Kidney (tissue), 14 donors: ENCODE results near the gene HOXA10. TPM values are rescaled to one million over a fixed set of nuclear protein-coding genes. Genes with fewer than 3 reads are reported as not detected.

Source experiments
- DNase-seq, 5 donors: peaks; one replicate each; pipeline ENCODE4 v3.0.0-alpha.2; 2013 to 2020
- FAIRE-seq: peaks from 2 replicates; lab custom pipeline; 2012; peaks lifted over from hg19 to GRCh38; lab: Jason Lieb, UNC
- H3K27ac ChIP-seq, 2 donors: one replicate each; pipeline ENCODE4 v1.7.0; 2013; ENCODE audit warnings: low read depth in 2 of 2, low read length in 2 of 2, inconsistent platforms in 1 of 2
- H3K27me3 ChIP-seq: one replicate; pipeline ENCODE4 v1.7.1; 2013; ENCODE audit warnings: low read length, inconsistent platforms; ENCODE audit not compliant: control insufficient read depth, insufficient read depth
- H3K36me3 ChIP-seq, 3 donors: one replicate each; pipeline versions ENCODE4 v1.7.0 to v1.7.1; 2013; ENCODE audit warnings: low read length in 3 of 3, control low read depth in 1 of 3, inconsistent platforms in 1 of 3; ENCODE audit not compliant: insufficient read depth in 3 of 3, control insufficient read depth in 2 of 3
- H3K4me1 ChIP-seq, 3 donors: one replicate each; pipeline versions ENCODE4 v1.7.0 to v1.7.1; 2013; ENCODE audit warnings: low read length in 3 of 3, inconsistent platforms in 1 of 3, low read depth in 1 of 3; ENCODE audit not compliant: control insufficient read depth in 2 of 3, insufficient read depth in 2 of 3
- H3K4me3 ChIP-seq, 3 donors: one replicate each; pipeline versions ENCODE4 v1.7.0 to v1.8.1; 2013; ENCODE audit warnings: low read length in 3 of 3, control low read depth in 1 of 3, inconsistent platforms in 1 of 3
- H3K9ac ChIP-seq, 3 donors: one replicate each; pipeline versions ENCODE4 v1.7.0 to v1.7.1; 2013; ENCODE audit warnings: low read length in 3 of 3, control low read depth in 1 of 3, inconsistent platforms in 1 of 3
- H3K9me3 ChIP-seq, 3 donors: one replicate each; pipeline versions ENCODE4 v1.7.0 to v1.7.1; 2013; ENCODE audit warnings: low read length in 3 of 3, control low read depth in 1 of 3, inconsistent platforms in 1 of 3; ENCODE audit not compliant: control insufficient read depth in 2 of 3, insufficient read depth in 1 of 3
- intact Hi-C: fragments of 100-400 bp; cut with DNase I; formaldehyde crosslinking; loops from one replicate; pipeline ENCODE4 v1.11.1; 2022
- polyA plus RNA-seq: library from polyadenylated mRNA; stranded (reverse); fragments of 350-450 nt; fragmentation: Illumina TruSeq; extraction: RNeasy Lipid Tissue Mini Kit (QIAGEN cat#74804); gene quantifications from one replicate; pipeline ENCODE4 v1.2.3, GENCODE V29; 2014; ENCODE audit warnings: low read depth, low replicate concordance; ENCODE audit not compliant: insufficient read depth
- total RNA-seq: library from RNA; stranded (reverse); fragmentation: NEBNext Ultra II Directional; extraction: Animal tissue kit (Norgen Biotek cat#: 25700); gene quantifications from one replicate; pipeline ENCODE4 v1.2.1, GENCODE V29; 2021
- TF ChIP-seq, protein P1 (sequence below): IDR thresholded peaks from 3 replicates; pipeline ENCODE4 v1.5.1; 2012; ENCODE audit warnings: mild to moderate bottlenecking, moderate library complexity, borderline replicate concordance; ENCODE audit not compliant: insufficient read depth; ENCODE audit errors: extremely low read depth
- donor health status: control.
- donor health status: control.
- donor health status: control.
- donor health status: control.
- donor health status: control.
- donor health status: DM: yes; HTN: yes; CAD: no.
- donor health status: Normal renal cell carcinoma (clear cell type).

Gene HOXA10
- total and polyA plus RNA-seq, 2 donors from 2014 or later = 16.3 to 17.9 TPM

DNA sequence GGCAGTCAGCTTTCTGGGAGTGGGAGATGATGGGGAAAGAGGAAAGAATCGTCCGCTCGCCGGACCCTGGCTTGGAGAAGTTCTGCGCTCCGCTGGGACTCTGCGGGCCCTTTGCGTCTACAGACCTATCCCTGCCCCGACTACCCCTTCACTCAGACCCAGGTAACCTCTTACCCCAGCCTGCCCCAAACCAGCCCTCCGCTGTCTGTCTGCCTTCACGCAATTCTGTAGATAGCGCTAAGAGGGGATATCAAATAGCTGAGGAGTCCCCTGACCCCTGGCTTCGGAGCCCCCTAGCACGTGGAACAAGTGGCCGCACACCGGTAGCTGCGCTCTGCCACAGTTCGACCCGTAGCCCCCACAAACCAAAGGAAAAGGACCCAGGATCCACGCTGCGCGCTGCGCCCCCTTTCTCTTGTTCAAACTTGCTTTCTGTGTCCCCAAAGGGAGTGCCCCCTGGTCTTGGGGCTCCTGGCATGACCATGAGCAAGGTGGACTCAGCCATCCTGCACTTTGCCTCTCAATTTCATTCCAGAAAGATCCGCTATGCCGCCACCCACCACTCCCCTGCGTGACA, 50.6 kb downstream of the HOXA10 start:
- Histone ChIP-seq H3K4me1 (peaks cover 37 to 51% (median 37%) of the 10 kb centered on the region in 3 donors), H3K27ac (peak overlapping the region; percentile 88), H3K4me3 (peak overlapping the region; percentile 59 to 75 (median 70)), H3K9ac (peak overlapping the region; percentile 64 to 84 (median 81)), H3K36me3 (peaks cover 0 to under 1% (median 0%) of the 10 kb centered on the region in 3 donors), H3K9me3 (no peaks in the 10 kb centered on the region), H3K27me3 (no peaks in the 10 kb centered on the region)
- TF ChIP-seq, protein P1, sequence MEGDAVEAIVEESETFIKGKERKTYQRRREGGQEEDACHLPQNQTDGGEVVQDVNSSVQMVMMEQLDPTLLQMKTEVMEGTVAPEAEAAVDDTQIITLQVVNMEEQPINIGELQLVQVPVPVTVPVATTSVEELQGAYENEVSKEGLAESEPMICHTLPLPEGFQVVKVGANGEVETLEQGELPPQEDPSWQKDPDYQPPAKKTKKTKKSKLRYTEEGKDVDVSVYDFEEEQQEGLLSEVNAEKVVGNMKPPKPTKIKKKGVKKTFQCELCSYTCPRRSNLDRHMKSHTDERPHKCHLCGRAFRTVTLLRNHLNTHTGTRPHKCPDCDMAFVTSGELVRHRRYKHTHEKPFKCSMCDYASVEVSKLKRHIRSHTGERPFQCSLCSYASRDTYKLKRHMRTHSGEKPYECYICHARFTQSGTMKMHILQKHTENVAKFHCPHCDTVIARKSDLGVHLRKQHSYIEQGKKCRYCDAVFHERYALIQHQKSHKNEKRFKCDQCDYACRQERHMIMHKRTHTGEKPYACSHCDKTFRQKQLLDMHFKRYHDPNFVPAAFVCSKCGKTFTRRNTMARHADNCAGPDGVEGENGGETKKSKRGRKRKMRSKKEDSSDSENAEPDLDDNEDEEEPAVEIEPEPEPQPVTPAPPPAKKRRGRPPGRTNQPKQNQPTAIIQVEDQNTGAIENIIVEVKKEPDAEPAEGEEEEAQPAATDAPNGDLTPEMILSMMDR = no peak
- FAIRE-seq = no peak
- intact Hi-C loops = no loop called here
- DNase-seq = peak in 3 of 5 donors; percentile 37 to 74 (median 58)

DNA sequence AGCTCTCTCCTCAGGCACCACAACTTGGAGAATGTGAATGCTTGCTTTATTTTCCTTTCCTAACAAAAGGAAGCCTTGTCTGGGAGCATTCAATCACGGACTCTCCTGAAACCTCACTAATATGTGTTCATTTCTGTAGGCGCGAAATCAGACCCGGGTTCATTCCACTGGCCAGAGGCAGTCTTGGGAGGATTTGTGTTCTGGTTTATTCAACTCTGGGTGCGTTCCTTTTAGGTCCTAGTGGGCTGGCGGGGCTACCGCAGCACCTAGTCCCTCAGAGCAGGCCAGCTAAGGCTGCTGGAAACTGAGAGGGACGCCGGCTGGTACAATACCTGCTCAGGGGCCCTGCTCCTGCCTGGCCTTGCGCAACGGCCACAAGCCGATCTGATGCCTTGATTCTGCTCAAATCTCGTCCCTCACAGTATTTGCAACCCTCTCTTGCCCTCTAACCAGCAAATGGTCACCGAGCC, 51.1 kb downstream of the HOXA10 start:
- H3K9me3 ChIP-seq = no peaks in the 10 kb centered on the region
- FAIRE-seq (no peak), DNase-seq (peak in 4 of 5 donors; percentile 60 to 76 (median 70))
- peak overlapping the region; percentile 61 to 84 (median 81) for H3K9ac ChIP-seq
- no peaks in the 10 kb centered on the region for H3K27me3 ChIP-seq
- TF ChIP-seq, protein P1 = no peak
- peaks cover 39 to 55% (median 41%) of the 10 kb centered on the region in 3 donors for H3K4me1 ChIP-seq
- intact Hi-C loops = no loop called here
- H3K36me3 ChIP-seq = no peaks in the 10 kb centered on the region
- peak overlapping the region; percentile 59 to 75 (median 70) for H3K4me3 ChIP-seq
- peak overlapping the region; percentile 88 for H3K27ac ChIP-seq

DNA sequence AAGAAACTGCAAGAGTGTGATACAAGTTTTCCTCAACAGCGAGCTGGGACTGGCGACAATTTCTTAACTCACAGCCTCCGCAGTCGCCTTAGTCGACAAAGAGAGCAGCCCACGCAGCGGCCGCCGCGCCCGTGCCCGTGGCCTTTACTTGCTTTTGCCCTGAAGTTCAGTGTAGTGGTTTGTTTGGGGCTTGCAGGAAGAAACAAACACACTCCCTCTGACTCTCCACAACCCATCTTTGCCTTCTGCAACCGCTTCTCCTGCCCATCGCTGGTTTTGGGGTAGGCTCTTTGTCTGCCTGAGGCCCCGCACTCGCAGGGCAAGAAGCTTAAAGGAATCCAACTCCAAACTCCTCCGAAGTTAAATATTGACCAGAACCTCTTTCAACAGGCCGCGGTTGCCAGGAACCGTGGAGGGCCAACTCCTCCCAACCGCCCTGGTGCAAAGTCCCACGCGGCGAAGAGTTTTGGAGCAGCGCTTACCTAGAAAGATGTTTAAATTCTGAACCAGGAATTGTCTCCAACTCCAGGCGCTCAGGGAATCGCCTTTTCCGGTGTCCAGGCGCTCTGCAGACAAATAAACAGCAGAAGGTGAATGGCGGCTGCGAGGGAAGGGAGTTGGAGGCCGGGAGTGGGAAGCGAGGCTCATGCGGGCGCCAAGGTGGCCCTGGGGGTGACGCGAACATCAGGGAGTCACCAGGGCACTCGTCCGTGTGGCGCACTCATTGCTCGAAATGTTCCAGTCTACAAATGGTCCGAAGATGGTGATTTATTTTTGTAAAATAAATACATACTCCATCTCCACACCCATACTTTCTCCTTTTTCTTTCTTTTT, 51.8 kb downstream of the HOXA10 start:
- intact Hi-C loops = no loop called here
- Histone ChIP-seq H3K27me3 (no peaks in the 10 kb centered on the region), H3K36me3 (no peaks in the 10 kb centered on the region), H3K27ac (peak overlapping the region; percentile 88), H3K4me3 (peak overlapping the region; percentile 59 to 75 (median 70)), H3K9me3 (no peaks in the 10 kb centered on the region), H3K4me1 (peaks cover 32 to 48% (median 41%) of the 10 kb centered on the region in 3 donors), H3K9ac (peak overlapping the region; percentile 61 to 84 (median 81))
- FAIRE-seq = no peak
- peak; percentile 82 to 90 (median 84) for DNase-seq
- TF ChIP-seq, protein P1 = no peak
